ENCODE data around the gene IFT20.

DNA sequence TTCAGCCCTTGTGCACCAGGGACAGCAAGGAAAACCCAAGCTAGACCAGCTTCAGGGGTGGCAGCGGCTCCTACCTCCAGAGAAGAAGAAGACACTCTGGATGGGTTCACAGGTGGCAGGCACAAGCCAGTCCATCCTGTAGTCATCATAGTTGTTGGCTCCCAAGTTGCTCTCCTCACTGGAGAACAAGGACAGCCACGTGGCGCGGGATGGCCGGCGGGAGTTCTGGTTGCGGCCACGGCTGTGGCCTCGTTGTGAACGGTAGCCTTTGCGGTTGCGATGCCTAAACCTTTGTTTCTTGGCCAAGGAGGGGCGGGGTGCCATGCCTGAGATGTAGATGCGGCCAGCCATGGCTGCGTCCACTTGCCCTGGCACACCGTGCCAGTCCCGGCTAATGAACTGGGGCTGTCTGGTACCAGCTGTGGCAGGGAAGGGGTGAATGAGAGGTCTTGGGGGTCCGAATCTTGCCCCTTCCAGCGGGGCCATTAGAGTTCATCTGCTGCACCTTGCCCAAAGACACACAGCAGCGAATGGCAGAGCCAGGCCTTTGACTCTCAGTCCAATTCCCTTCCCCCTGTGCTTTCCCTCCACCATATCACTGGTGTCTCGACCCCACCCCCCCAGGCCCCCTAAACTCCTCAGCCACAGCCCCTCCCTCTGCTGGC is 32.5 kb upstream of the IFT20 start:
- no peak for TF ChIP-seq CTCF (IDR thresholded peaks at IDR 0.05)
- no peak for TF ChIP-seq POLR2A (IDR thresholded peaks at IDR 0.05)
